ENCODE data around the gene HEATR5B. TPM values are rescaled to one million over a fixed set of nuclear protein-coding genes. Genes with fewer than 3 reads are reported as not detected.

HEATR5B gene
- polyA plus RNA-seq, 2 donors: 7.7 to 9.0 TPM

GRCh38 chr2:37029758-37030157 lies 54.4 kb downstream of the HEATR5B start:
- Histone ChIP-seq H3K27me3 (ENCODE audit: control insufficient read depth in 1 of 2, insufficient read depth in 2 of 2, low read length in 2 of 2) (no peaks in the 10 kb centered on the region), H3K36me3 (ENCODE audit: control insufficient read depth in 2 of 2, insufficient read depth in 2 of 2, low read length in 1 of 2) (peaks cover 3 to 4% of the 10 kb centered on the region in 2 donors), H3K4me1 (ENCODE audit: control insufficient read depth in 2 of 2, insufficient read depth in 2 of 2, low read length in 1 of 2) (no peaks in the 10 kb centered on the region), H3K27ac (ENCODE audit: low read depth in 2 of 2, low read length in 1 of 2) (no peak overlapping the region), H3K9me3 (ENCODE audit: control insufficient read depth in 2 of 2, insufficient read depth in 1 of 2, low read depth in 1 of 2, low read length in 1 of 2) (no peaks in the 10 kb centered on the region), H3K4me3 (ENCODE audit: low read depth in 1 of 2, low read length in 2 of 2) (no peak overlapping the region)
- WGBS, 2 donors: 97 to 98% methylated on average over 8 of the region's 8 CpGs

GRCh38 chr2:37026050-37026449 lies 58.1 kb downstream of the HEATR5B start:
- Histone ChIP-seq H3K36me3 (ENCODE audit: control insufficient read depth in 2 of 2, insufficient read depth in 2 of 2, low read length in 1 of 2) (peaks cover 3 to 4% of the 10 kb centered on the region in 2 donors), H3K9me3 (ENCODE audit: control insufficient read depth in 2 of 2, insufficient read depth in 1 of 2, low read depth in 1 of 2, low read length in 1 of 2) (no peaks in the 10 kb centered on the region), H3K27ac (ENCODE audit: low read depth in 2 of 2, low read length in 1 of 2) (no peak overlapping the region), H3K4me3 (ENCODE audit: low read depth in 1 of 2, low read length in 2 of 2) (no peak overlapping the region), H3K27me3 (ENCODE audit: control insufficient read depth in 1 of 2, insufficient read depth in 2 of 2, low read length in 2 of 2) (no peaks in the 10 kb centered on the region), H3K4me1 (ENCODE audit: control insufficient read depth in 2 of 2, insufficient read depth in 2 of 2, low read length in 1 of 2) (no peaks in the 10 kb centered on the region)
- WGBS, 2 donors: 91 to 92% methylated on average over 5 of the region's 5 CpGs

DNA sequence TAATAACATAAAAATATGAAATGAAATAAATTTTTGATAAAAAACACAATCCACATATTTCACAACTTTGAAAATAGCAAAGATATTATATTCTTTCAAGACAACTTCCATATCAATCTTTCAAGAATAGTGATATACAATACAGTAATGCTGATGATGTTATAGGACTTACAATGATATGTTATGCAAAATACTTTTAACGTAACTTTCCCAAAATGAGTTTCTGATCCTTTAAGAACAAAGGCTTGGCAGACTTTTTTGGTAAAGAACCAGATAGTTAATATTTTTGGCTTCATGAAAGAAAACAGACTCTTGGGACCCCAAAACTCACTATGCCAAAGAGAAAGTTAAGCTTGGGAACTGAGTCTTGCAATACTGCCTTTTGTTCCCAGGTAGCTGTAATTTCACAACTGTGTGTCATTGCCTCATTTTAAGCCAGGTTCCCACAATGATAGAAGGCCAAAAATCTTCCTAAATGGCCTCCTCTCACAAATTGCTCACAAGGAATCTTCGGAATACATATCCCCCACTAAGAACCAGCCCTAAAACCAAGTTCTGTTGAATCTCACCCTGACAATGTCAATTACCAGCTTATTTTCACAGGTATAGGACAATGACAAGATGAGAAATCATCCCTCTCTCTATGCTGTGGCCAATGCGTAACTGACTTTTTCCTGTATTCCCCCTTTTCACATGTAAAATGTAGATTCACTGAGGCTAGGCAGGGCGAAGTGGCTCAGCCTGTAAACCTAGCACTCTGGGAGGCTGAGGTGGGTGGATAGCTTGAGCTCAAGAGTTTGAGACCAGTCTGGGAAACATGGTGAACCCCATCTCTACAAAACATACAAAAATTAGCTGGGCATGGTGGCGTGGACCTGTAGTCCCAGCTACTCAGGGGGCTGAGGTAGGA lies 63.0 kb downstream of the HEATR5B start:
- H3K27ac ChIP-seq (ENCODE audit: low read depth in 2 of 2, low read length in 1 of 2): no peak overlapping the region
- H3K4me3 ChIP-seq (ENCODE audit: low read depth in 1 of 2, low read length in 2 of 2): no peak overlapping the region
- peaks cover 0 to 5% of the 10 kb centered on the region in 2 donors for H3K36me3 ChIP-seq (ENCODE audit: control insufficient read depth in 2 of 2, insufficient read depth in 2 of 2, low read length in 1 of 2)
- H3K27me3 ChIP-seq (ENCODE audit: control insufficient read depth in 1 of 2, insufficient read depth in 2 of 2, low read length in 2 of 2): no peaks in the 10 kb centered on the region
- H3K4me1 ChIP-seq (ENCODE audit: control insufficient read depth in 2 of 2, insufficient read depth in 2 of 2, low read length in 1 of 2): no peaks in the 10 kb centered on the region
- 91 to 93% methylated on average over 5 of the region's 5 CpGs for WGBS, 2 donors
- H3K9me3 ChIP-seq (ENCODE audit: control insufficient read depth in 2 of 2, insufficient read depth in 1 of 2, low read depth in 1 of 2, low read length in 1 of 2): no peaks in the 10 kb centered on the region

DNA sequence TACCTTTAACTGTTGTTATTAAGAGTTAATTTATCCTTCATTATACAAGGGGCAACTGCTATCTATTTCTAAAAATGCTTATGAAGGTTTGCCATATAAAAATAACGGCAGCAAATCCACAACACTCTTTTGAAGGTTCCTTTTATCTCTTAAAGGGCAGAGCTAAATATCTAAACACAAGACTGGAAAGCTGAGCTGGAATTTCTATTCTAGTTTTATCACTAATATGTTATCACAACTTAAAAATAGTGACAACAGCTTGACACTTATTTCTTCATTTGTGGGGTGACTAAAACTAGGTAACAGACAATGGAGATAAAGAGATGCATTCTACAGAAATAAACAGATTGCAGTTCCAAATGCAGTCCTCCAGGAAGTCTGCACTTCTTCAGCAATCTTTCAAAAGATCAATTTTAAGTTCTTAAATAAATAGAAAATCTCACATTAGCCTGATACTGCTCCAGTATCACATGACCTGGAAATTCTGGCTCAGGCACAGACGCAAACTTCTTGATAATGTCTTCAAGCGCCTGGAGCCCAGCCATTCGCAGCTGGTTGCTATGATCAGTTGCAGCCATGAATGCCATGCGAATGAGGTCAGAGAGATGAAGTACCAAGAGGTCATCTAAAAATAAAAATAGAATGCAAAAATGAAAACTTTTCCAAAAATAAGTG lies 63.8 kb downstream of the HEATR5B start:
- WGBS, 2 donors: 58 to 74% methylated on average over 5 of the region's 5 CpGs
- no peaks in the 10 kb centered on the region for H3K27me3 ChIP-seq (ENCODE audit: control insufficient read depth in 1 of 2, insufficient read depth in 2 of 2, low read length in 2 of 2)
- no peaks in the 10 kb centered on the region for H3K9me3 ChIP-seq (ENCODE audit: control insufficient read depth in 2 of 2, insufficient read depth in 1 of 2, low read depth in 1 of 2, low read length in 1 of 2)
- H3K4me3 ChIP-seq (ENCODE audit: low read depth in 1 of 2, low read length in 2 of 2): no peak overlapping the region
- H3K36me3 ChIP-seq (ENCODE audit: control insufficient read depth in 2 of 2, insufficient read depth in 2 of 2, low read length in 1 of 2): peaks cover 0 to 2% of the 10 kb centered on the region in 2 donors
- H3K4me1 ChIP-seq (ENCODE audit: control insufficient read depth in 2 of 2, insufficient read depth in 2 of 2, low read length in 1 of 2): no peaks in the 10 kb centered on the region
- H3K27ac ChIP-seq (ENCODE audit: low read depth in 2 of 2, low read length in 1 of 2): no peak overlapping the region

DNA sequence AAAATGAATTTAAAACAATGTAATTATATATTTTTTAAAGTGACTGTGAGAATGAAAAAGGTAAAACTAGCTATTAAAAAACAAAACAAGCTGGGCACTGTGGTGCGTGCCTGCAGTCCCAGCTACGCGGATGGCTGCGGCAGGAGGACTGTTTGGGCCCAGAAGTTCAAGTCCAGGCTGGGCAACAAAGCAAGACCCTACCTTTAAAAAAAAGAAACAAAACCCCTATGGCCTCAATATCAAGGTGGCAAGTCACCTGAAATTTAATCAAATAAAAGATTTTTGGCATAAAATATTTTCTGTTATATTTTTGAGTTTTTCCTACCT lies 70.9 kb downstream of the HEATR5B start:
- Histone ChIP-seq H3K4me3 (ENCODE audit: low read depth in 1 of 2, low read length in 2 of 2) (no peak overlapping the region), H3K27ac (ENCODE audit: low read depth in 2 of 2, low read length in 1 of 2) (no peak overlapping the region), H3K9me3 (ENCODE audit: control insufficient read depth in 2 of 2, insufficient read depth in 1 of 2, low read depth in 1 of 2, low read length in 1 of 2) (no peaks in the 10 kb centered on the region), H3K36me3 (ENCODE audit: control insufficient read depth in 2 of 2, insufficient read depth in 2 of 2, low read length in 1 of 2) (peaks cover 5 to 6% of the 10 kb centered on the region in 2 donors), H3K27me3 (ENCODE audit: control insufficient read depth in 1 of 2, insufficient read depth in 2 of 2, low read length in 2 of 2) (no peaks in the 10 kb centered on the region), H3K4me1 (ENCODE audit: control insufficient read depth in 2 of 2, insufficient read depth in 2 of 2, low read length in 1 of 2) (no peaks in the 10 kb centered on the region)
- 90 to 98% methylated on average over 4 of the region's 4 CpGs for WGBS, 2 donors

- Histone ChIP-seq H3K27me3 (ENCODE audit: control insufficient read depth in 1 of 2, insufficient read depth in 2 of 2, low read length in 2 of 2) (no peaks in the 10 kb centered on the region), H3K4me3 (ENCODE audit: low read depth in 1 of 2, low read length in 2 of 2) (no peak overlapping the region), H3K9me3 (ENCODE audit: control insufficient read depth in 2 of 2, insufficient read depth in 1 of 2, low read depth in 1 of 2, low read length in 1 of 2) (no peaks in the 10 kb centered on the region), H3K4me1 (ENCODE audit: control insufficient read depth in 2 of 2, insufficient read depth in 2 of 2, low read length in 1 of 2) (no peaks in the 10 kb centered on the region), H3K27ac (ENCODE audit: low read depth in 2 of 2, low read length in 1 of 2) (no peak overlapping the region), H3K36me3 (ENCODE audit: control insufficient read depth in 2 of 2, insufficient read depth in 2 of 2, low read length in 1 of 2) (peaks cover 6 to 7% of the 10 kb centered on the region in 2 donors)
- 76 to 84% methylated on average over 5 of the region's 5 CpGs for WGBS, 2 donors
These were observed 73.0 kb downstream of the HEATR5B start for GRCh38 chr2:37011130-37011529.

DNA sequence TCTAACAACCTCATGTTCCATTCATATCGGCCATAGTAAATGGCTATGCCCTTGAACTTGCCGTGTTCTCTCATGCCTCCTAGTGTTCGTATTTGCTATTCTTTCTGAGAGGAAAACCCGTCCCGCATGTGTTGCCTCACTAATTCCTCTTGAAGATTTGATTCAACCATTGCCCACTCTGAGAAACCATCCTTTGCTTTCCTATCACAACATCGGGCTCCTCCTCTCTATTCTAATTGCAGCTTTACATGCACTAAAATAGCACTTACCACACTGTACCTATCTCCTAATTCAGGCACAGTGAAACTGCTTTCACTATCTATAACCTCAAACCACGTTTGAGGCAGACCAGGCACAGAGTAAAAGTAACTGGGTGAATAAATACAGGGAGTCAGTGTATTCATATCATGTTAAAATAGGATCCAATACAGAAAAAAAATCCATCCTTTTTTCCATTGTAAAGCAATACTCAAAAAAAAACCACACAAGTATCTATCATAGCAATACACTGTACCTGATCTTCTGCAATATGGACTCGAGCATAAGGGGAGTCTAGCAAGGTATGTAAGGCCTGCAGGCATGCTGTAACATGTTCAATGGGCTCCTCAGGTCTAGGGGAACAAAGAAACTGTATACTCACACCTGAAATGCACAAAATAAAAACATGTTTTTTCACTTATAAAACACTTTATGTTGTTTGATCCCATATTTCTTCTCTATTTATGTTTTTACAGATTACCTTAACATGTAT lies 78.9 kb downstream of the HEATR5B start:
- H3K4me3 ChIP-seq (ENCODE audit: low read depth in 1 of 2, low read length in 2 of 2): no peak overlapping the region
- H3K4me1 ChIP-seq (ENCODE audit: control insufficient read depth in 2 of 2, insufficient read depth in 2 of 2, low read length in 1 of 2): no peaks in the 10 kb centered on the region
- WGBS, 2 donors: 47 to 51% methylated on average over 8 of the region's 8 CpGs
- peaks cover 2 to 7% of the 10 kb centered on the region in 2 donors for H3K36me3 ChIP-seq (ENCODE audit: control insufficient read depth in 2 of 2, insufficient read depth in 2 of 2, low read length in 1 of 2)
- no peaks in the 10 kb centered on the region for H3K27me3 ChIP-seq (ENCODE audit: control insufficient read depth in 1 of 2, insufficient read depth in 2 of 2, low read length in 2 of 2)
- no peak overlapping the region for H3K27ac ChIP-seq (ENCODE audit: low read depth in 2 of 2, low read length in 1 of 2)
- H3K9me3 ChIP-seq (ENCODE audit: control insufficient read depth in 2 of 2, insufficient read depth in 1 of 2, low read depth in 1 of 2, low read length in 1 of 2): no peaks in the 10 kb centered on the region

GRCh38 chr2:37000988-37001556 lies 83.1 kb downstream of the HEATR5B start:
- Histone ChIP-seq H3K36me3 (ENCODE audit: control insufficient read depth in 2 of 2, insufficient read depth in 2 of 2, low read length in 1 of 2) (peaks cover 0 to 7% of the 10 kb centered on the region in 2 donors), H3K9me3 (ENCODE audit: control insufficient read depth in 2 of 2, insufficient read depth in 1 of 2, low read depth in 1 of 2, low read length in 1 of 2) (no peaks in the 10 kb centered on the region), H3K27me3 (ENCODE audit: control insufficient read depth in 1 of 2, insufficient read depth in 2 of 2, low read length in 2 of 2) (no peaks in the 10 kb centered on the region), H3K4me1 (ENCODE audit: control insufficient read depth in 2 of 2, insufficient read depth in 2 of 2, low read length in 1 of 2) (no peaks in the 10 kb centered on the region), H3K27ac (ENCODE audit: low read depth in 2 of 2, low read length in 1 of 2) (no peak overlapping the region), H3K4me3 (ENCODE audit: low read depth in 1 of 2, low read length in 2 of 2) (no peak overlapping the region)
- WGBS, 2 donors: 77 to 85% methylated on average over 2 of the region's 2 CpGs

- WGBS, 2 donors: 67 to 75% methylated on average over 6 of the region's 6 CpGs
- Histone ChIP-seq H3K4me3 (ENCODE audit: low read depth in 1 of 2, low read length in 2 of 2) (no peak overlapping the region), H3K9me3 (ENCODE audit: control insufficient read depth in 2 of 2, insufficient read depth in 1 of 2, low read depth in 1 of 2, low read length in 1 of 2) (no peaks in the 10 kb centered on the region), H3K27ac (ENCODE audit: low read depth in 2 of 2, low read length in 1 of 2) (peak overlapping the region in 1 of 2 donors; percentile 60), H3K4me1 (ENCODE audit: control insufficient read depth in 2 of 2, insufficient read depth in 2 of 2, low read length in 1 of 2) (no peaks in the 10 kb centered on the region), H3K36me3 (ENCODE audit: control insufficient read depth in 2 of 2, insufficient read depth in 2 of 2, low read length in 1 of 2) (peaks cover 0 to 7% of the 10 kb centered on the region in 2 donors), H3K27me3 (ENCODE audit: control insufficient read depth in 1 of 2, insufficient read depth in 2 of 2, low read length in 2 of 2) (no peaks in the 10 kb centered on the region)
These were observed 83.9 kb downstream of the HEATR5B start for GRCh38 chr2:37000318-37000717.

Data from esophagus (tissue), 2 donors.